Breast epithelium (tissue), 4 donors: Measurements from ENCODE around the gene PERP. TPM values are rescaled to one million over a fixed set of nuclear protein-coding genes. Genes with fewer than 3 reads are reported as not detected.
"Not testable (repeated sequence)": the region's sequence is repeated elsewhere in the genome, so short reads cannot be mapped to it uniquely, and the experiment has no call there.

Experiments used
- DNase-seq, 2 donors: peaks; one replicate each; pipeline ENCODE4 v3.0.0-alpha.2; 2019; ENCODE audit warnings: low spot score in 2 of 2
- H3K27ac ChIP-seq, 2 donors: fragments of 200-600 bp; sonication (generic) in 1 of 2; one replicate each; pipeline ENCODE4 v1.5.1; 2016 to 2019; ENCODE audit warnings: mild to moderate bottlenecking in 1 of 2
- H3K27me3 ChIP-seq, 2 donors: fragments of 200-600 bp; sonication (generic) in 1 of 2; one replicate each; pipeline versions ENCODE4 v1.5.1 to v1.6.0; 2017 to 2019; ENCODE audit warnings: control low read depth in 1 of 2, mild to moderate bottlenecking in 1 of 2
- H3K36me3 ChIP-seq: fragments of 200-600 bp; one replicate; pipeline ENCODE4 v1.5.1; 2019
- H3K4me1 ChIP-seq, 2 donors: fragments of 200-600 bp; sonication (generic); one replicate each; pipeline ENCODE4 v1.5.1; 2016 to 2019; ENCODE audit warnings: control low read depth in 1 of 2
- H3K4me3 ChIP-seq, 3 donors: fragments of 200-600 bp; sonication (generic); 1 replicate in 2 of 3; 2 replicates in 1 of 3; pipeline ENCODE4 v1.5.1; 2016 to 2019; ENCODE audit warnings: mild to moderate bottlenecking in 3 of 3, moderate library complexity in 2 of 3
- H3K9me3 ChIP-seq, 2 donors: fragments of 200-600 bp; sonication (generic) in 1 of 2; one replicate each; pipeline ENCODE4 v1.5.1; 2016 to 2019; ENCODE audit warnings: control low read depth in 1 of 2
- CTCF ChIP-seq, 3 donors: fragments of 450-650 bp; IDR thresholded peaks; one replicate each; pipeline ENCODE4 v1.5.1; 2016 to 2017; ENCODE audit warnings: antibody characterized with exemption in 3 of 3, mild to moderate bottlenecking in 3 of 3, moderate library complexity in 3 of 3
- POLR2A ChIP-seq: fragments of 450-650 bp; IDR thresholded peaks from one replicate; pipeline ENCODE4 v1.6.1; 2016; ENCODE audit warnings: antibody characterized with exemption, mild to moderate bottlenecking, moderate library complexity
- POLR2AphosphoS5 ChIP-seq, 3 donors: sonication (generic); formaldehyde crosslinking; IDR thresholded peaks; one replicate each; pipeline ENCODE4 v1.6.1; 2017; ENCODE audit warnings: antibody characterized with exemption in 3 of 3
- intact Hi-C: fragments of 100-400 bp; cut with DNase I; formaldehyde crosslinking; loops from one replicate; pipeline ENCODE4 v1.15.1; 2023; ENCODE audit warnings: low total_unique reads
- total RNA-seq, 3 donors: library from RNA; depleted of rRNA; stranded (reverse); fragments of >200 nt; gene quantifications; one replicate each; pipeline ENCODE4 v1.1.0, GENCODE V29; 2016

The PERP gene
- total RNA-seq, 3 donors from 2014 or later, result 62.9 to 176 (median 82.3) TPM

DNA sequence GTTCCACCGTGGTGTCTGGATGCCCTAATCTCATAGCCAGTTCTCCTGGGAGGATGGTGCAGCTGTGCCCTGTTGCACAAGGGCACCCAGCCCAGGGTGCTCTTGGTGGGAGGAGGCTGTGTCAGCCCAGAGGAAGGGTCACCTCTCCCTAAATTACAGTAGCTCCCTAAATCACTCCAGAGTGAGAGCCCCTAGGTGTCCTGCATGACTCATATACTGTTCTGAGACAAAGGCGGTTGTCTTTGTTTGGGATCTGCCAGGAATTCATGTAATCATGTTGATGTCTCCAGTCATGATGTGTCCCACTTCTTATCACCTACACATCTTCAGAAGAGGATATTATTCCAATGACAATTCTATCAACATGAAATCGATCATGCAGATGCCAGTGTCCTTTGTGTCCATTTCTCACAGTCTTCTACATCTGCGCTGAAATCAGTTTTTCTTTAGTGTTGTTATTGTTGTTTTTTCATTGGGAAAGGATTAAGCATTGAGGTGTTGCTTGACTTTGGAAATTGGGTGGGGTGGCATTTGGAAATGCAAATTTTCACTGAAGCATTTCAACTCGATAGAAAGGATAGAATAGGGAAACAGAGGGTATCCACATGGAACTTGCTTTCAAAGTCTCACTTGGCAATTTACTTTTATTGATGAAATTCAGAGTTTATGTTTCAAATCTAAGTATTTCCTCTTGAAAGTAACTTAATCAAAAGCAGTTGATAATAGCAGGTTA, 19.5 kb downstream of the PERP start:
- intact Hi-C loops, result no loop called here
- Histone ChIP-seq H3K27me3 (no peaks in the 10 kb centered on the region), H3K9me3 (no peaks in the 10 kb centered on the region), H3K27ac (peak overlapping the region; percentile 77 to 85), H3K36me3 (no peaks in the 10 kb centered on the region), H3K4me1 (no peaks in the 10 kb centered on the region), H3K4me3 (no peak overlapping the region)
- TF ChIP-seq POLR2AphosphoS5 (IDR thresholded peaks at IDR 0.05) (no peak), POLR2A (no peak), CTCF (IDR thresholded peaks at IDR 0.05) (no peak)
- no peak for DNase-seq

DNA sequence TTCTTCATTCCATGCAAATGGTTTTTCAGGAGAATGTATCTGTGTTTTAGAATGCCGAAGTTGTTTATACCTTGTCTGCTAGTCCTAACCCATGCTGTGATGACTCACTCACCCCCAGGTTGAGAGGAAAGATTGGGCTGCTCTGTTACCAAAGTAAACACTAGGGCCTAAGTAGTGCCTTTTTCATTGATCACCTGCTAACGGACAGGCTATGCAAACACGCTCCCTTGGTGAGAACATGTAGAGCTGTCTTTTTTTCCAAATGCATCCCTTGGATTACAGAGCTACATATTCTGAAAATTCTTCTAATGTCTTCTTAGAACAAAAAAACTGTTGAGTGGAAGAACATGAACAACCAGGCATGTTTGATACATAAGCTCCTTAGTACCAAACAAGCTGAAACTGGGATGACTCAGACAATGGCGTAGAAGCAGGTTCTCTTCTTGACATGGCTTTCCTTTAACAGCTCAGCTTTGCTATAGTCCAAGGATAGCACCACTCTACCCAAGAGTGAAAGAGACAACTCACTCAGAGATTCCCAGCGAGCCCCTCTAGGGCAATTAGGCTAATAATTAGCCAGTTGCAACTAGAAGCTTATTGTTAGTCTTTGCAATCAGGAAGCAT, 20.5 kb downstream of the PERP start:
- no peaks in the 10 kb centered on the region for H3K9me3 ChIP-seq
- H3K27me3 ChIP-seq, result no peaks in the 10 kb centered on the region
- no peak for DNase-seq
- intact Hi-C loops, result no loop called here
- TF ChIP-seq CTCF (IDR thresholded peaks at IDR 0.05), result no peak
- no peak for TF ChIP-seq POLR2A
- TF ChIP-seq POLR2AphosphoS5 (IDR thresholded peaks at IDR 0.05), result no peak
- H3K36me3 ChIP-seq, result no peaks in the 10 kb centered on the region
- peak overlapping the region; percentile 77 to 85 for H3K27ac ChIP-seq
- no peaks in the 10 kb centered on the region for H3K4me1 ChIP-seq
- H3K4me3 ChIP-seq, result no peak overlapping the region

- no peak overlapping the region for H3K4me3 ChIP-seq
- intact Hi-C loops, result no loop called here
These were observed 21.4 kb downstream of the PERP start for GRCh38 chr6:138085839-138086222.

GRCh38 chr6:138084904-138085838, 22.0 kb downstream of the PERP start:
- DNase-seq, result no peak
- Histone ChIP-seq H3K36me3 (no peaks in the 10 kb centered on the region), H3K27ac (no peak overlapping the region), H3K27me3 (no peaks in the 10 kb centered on the region), H3K4me1 (no peaks in the 10 kb centered on the region), H3K4me3 (no peak overlapping the region), H3K9me3 (no peaks in the 10 kb centered on the region)
- TF ChIP-seq POLR2A (no peak), POLR2AphosphoS5 (IDR thresholded peaks at IDR 0.05) (no peak), CTCF (IDR thresholded peaks at IDR 0.05) (no peak)
- intact Hi-C loops, result no loop called here

More at GRCh38 chr6:138085839-138086222, 21.4 kb downstream of the PERP start:
- Histone ChIP-seq H3K27me3 (no peaks in the 10 kb centered on the region), H3K4me1 (no peaks in the 10 kb centered on the region), H3K36me3 (no peaks in the 10 kb centered on the region), H3K27ac (no peak overlapping the region), H3K9me3 (no peaks in the 10 kb centered on the region)
- no peak for TF ChIP-seq POLR2AphosphoS5 (IDR thresholded peaks at IDR 0.05)
- DNase-seq, result no peak

GRCh38 chr6:138082232-138082631, 25.0 kb downstream of the PERP start:
- no peak for DNase-seq
- H3K9me3 ChIP-seq, result no peaks in the 10 kb centered on the region
- TF ChIP-seq POLR2A (no peak), CTCF (IDR thresholded peaks at IDR 0.05) (no peak), POLR2AphosphoS5 (IDR thresholded peaks at IDR 0.05) (no peak)
- no peak overlapping the region for H3K4me3 ChIP-seq
- no peaks in the 10 kb centered on the region for H3K4me1 ChIP-seq
- H3K27me3 ChIP-seq, result no peaks in the 10 kb centered on the region
- intact Hi-C loops, result no loop called here
- no peaks in the 10 kb centered on the region for H3K36me3 ChIP-seq
- H3K27ac ChIP-seq, result no peak overlapping the region

GRCh38 chr6:138079556-138079955, 27.7 kb downstream of the PERP start:
- H3K27me3 ChIP-seq, DNase-seq: not testable (repeated sequence)

More at GRCh38 chr6:138079556-138079955, 27.7 kb downstream of the PERP start:
- H3K4me3 ChIP-seq, H3K36me3 ChIP-seq, H3K9me3 ChIP-seq, H3K4me1 ChIP-seq, H3K27ac ChIP-seq, intact Hi-C loops: not testable (repeated sequence)
